Stimulated activated CD8-positive, alpha-beta memory T cell treated with anti-CD3 and anti-CD28 coated beads, Interleukin-12 subunit alpha, Interleukin-12 subunit beta, amount 100 ng/mL, for 4 hours (primary cell): ENCODE results near the gene TANC1.
A peak's percentile ranks its signal among the peaks of the same experiment; 100 is the strongest.

ENCODE experiments used
- DNase-seq: peaks from one replicate; pipeline ENCODE4 v3.0.0-alpha.2; 2020; ENCODE audit warnings: low read depth

TANC1 gene

GRCh38 chr2:159118115-159118858, 149.8 kb downstream of the TANC1 start:
- peak; percentile 47 for DNase-seq

- DNase-seq: no peak
These were observed 150.5 kb downstream of the TANC1 start for GRCh38 chr2:159118859-159119500.

DNA sequence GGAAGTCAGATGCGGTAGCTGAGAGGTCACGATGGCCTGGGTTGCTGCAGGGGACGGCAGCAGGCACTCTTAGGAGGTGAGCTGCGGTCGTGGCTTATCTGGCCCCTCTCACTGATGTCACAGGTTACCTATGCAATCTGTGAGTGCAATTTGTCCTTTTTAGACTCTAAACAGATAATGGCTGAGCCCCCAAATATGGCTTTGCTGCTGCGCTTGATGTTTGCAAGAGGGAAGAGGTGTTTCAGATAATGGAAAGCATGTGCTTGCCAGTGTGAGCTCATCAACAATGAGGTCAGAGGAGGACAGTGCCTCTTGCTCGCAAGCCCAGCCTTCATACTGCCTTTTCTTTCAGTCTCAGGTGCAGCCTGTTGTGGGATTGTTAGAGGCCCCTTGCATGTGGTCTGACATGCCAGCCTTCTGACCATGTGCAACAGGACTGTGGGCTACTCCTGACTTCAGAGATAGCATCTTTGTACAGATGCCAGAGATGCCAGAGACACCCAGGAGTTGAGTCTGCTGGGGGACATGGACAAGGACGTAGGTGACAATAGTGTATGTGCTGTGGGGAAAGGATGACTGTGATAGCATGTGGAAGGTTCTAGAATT, 151.3 kb downstream of the TANC1 start:
- no peak for DNase-seq

- no peak for DNase-seq
These were observed 155.3 kb downstream of the TANC1 start for GRCh38 chr2:159123786-159124185.

GRCh38 chr2:159124441-159124911, 156.0 kb downstream of the TANC1 start:
- DNase-seq: no peak

DNA sequence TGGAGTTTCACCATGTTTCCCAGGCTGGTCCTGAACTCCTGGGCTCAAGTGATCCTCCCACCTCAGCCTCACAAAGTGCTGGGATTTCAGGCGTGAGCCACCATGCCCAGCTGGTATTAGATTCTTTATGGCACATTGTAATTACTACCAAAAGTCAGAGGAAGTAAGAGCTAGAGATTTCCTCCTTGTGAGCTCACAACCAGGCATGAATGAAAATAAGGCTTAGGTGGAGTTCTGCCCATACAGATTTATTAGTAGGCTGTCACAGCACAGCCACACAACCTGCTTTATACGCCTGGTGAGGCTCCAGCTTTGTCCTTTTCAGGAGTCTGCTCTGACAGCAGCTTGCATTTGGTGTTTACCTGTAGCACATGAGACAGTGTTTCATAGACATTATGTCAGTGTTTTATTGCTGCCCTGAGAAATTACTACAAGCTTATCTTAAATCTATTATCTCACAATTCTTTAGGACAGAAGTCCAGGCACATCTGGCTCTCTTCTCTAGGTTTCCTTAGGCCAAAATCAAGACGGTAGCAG, 156.6 kb downstream of the TANC1 start:
- DNase-seq: no peak

DNA sequence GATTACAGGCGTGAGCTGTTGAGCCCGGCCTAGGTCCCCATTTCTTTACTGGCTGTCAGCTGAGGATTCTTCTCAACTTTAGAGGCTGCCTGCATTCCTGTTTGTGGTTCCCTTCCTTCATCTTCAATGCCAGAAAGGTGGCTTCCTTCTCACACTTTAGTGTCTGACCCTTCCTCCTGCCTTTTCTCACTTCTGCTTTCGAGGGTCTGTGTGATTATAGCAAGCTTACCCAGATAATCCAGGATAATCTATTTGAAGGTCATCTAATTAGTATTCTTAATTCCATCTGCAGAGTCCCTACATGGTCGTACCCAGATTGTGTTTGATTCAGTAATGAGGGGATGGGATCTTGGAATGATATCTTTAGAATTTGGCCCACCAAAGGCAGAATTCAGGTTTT, 157.4 kb downstream of the TANC1 start:
- no peak for DNase-seq

GRCh38 chr2:159126432-159127022, 158.1 kb downstream of the TANC1 start:
- DNase-seq: no peak

DNA sequence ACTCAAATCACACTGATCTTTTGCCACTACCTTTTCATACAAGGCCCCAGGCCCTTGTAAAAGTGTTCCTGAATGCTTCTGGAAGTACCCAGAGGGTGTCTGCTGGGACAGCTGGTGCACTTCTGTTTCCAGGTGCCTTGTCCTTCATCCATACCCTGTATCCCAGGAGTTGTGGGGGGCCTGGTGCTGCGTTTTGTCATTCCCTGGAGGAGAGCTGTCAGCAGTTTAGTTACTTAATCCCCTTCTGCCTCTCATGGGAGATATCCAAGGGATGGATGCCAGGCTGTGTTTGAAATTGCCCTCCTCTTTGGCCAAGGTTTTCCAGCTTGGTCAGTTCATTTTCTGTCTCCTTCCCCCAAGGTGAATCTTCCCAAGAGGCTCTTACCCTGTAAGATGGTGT, 159.8 kb downstream of the TANC1 start:
- no peak for DNase-seq

GRCh38 chr2:159129269-159129668, 160.8 kb downstream of the TANC1 start:
- DNase-seq: no peak

DNA sequence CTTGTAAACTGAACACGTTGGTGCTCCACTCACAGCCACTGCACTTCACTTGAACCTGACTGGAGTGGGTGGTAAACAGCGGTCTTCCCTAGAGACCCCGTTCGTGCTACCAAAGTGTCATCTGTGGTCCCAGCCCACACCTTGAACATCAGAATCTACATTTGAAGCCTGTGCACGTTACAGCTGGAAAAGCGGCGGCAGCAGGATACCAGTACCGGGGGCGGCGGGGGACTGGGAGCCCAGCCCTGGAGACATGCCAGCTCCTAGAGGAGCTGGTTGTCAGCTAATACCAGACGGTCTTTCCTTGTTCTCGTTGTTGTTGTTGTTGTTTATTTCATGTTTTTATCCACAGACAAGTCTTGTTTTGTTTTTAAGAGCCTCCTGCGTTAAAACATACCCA, 161.4 kb downstream of the TANC1 start:
- no peak for DNase-seq

DNA sequence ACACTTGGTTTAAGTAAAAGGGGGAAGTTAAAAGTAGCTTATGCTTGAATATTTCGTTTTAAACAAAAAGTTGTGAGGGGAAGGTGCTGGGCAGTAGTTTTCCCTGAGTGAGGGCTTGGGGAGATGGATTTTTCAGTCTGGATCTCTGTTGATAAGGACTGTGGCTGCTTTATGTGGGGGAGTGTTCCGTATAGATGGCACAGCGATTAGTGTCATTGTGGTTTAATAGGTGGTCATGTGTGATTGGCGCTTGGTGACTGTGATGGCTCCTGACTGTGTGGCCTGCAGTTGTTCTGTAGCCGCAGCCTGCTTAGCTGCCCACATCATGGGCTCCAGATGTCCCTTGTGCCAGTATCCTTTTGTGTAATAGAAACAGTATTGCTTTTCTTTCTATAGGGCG, 161.9 kb downstream of the TANC1 start:
- DNase-seq: no peak

- no peak for DNase-seq
These were observed 162.9 kb downstream of the TANC1 start for GRCh38 chr2:159131267-159131913.

GRCh38 chr2:159131914-159132281, 163.5 kb downstream of the TANC1 start:
- DNase-seq: no peak

- DNase-seq: no peak
These were observed 165.4 kb downstream of the TANC1 start for GRCh38 chr2:159133797-159134196.

DNA sequence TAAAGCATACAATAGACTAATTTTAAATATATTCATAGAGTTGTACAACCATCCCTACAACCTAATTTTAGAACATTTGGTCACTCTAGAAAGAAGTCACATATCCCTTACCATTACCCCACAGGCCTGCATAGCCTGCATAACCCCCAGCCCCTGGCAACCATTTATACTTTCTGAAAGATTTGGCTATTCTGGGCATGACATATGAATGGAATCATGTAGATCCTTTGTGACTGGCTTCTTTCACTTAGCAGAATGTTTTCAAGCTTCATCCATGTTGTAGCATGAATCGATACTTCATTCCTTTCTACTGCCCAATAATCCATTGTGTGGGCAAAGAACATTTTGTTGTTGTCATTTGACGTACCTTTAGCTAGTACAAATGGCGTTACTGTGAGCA, 166.5 kb downstream of the TANC1 start:
- no peak for DNase-seq

DNA sequence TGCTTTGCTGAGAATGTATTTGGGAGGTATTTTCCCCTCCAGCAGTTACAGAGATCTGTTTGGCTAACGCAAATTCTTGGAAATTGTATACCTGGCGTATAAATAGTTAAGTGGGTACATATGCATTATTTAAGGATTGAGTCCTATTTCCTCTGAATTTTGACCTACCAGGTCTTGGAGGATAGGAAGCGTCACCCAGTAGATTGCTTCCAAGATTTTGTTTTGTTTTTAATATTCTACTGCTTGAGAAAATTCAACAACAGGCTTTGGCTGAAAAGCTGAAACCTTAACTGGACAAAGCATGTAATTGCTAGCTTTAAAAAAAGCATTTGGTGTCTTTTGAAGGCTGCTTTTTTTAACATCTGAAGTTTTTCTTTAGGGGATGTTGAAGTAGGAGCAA, 168.0 kb downstream of the TANC1 start:
- no peak for DNase-seq

DNA sequence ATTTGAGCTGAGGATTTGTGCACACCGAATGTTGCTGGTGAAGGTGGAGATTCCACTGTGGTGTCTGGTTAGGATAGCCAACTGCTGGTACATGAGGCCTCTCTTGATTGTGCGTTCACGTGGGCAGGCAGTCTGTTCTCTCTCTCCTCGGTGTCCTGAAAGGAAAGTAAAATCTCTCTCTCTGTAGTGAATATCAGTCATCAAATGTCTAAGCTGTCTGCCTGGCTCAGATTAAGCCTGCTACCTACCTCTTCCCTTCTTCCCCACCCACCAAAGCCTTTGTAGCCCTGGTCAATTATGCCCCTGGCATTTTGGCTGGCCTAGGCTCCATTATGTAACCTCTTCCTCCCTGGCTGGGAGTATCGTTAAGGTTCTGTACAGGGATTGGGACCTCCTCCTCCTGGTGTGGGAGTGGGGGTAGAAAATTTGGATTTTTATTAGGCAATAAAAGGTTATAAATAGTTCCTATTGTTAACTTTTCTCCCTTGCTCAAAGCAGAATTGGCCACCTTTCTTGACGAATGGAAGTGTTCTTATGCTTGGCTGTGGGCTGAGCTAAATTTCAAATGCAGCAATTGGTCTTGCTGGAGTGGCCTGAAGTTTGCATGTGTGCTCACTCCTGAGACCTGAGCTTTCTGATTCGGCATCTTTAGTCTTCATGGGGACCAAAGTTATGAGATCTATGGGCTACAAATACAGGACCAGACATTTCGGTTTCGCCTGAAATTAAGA, 169.2 kb downstream of the TANC1 start:
- no peak for DNase-seq

- no peak for DNase-seq
These were observed 170.3 kb downstream of the TANC1 start for GRCh38 chr2:159138642-159139182.

GRCh38 chr2:159139216-159139933, 170.9 kb downstream of the TANC1 start:
- DNase-seq: no peak
